HepG2 (cell line): ENCODE measurements around the gene ZMYND8. TPM values are rescaled to one million over a fixed set of nuclear protein-coding genes. Genes with fewer than 3 reads are reported as not detected.

Experiments
- ATAC-seq: fragments of 200-7000 bp; cut with Tn5 transposase; 3 replicates; pipeline ENCODE4 v1.9.1; 2020; ENCODE audit warnings: mild to moderate bottlenecking, moderate library complexity
- BruUV-seq: library from RNA; stranded (reverse); fragments of 400-500 nt; replicated peaks from 2 replicates; lab custom pipeline; 2021; lab: Mats Ljungman, UMichigan
- CTCF ChIA-PET: fragments of 300-600 bp; formaldehyde crosslinking; extraction: SDS; loops from one replicate; lab custom pipeline; 2021; ENCODE audit warnings: low total read pairs, inconsistent platforms, low intra/inter-chr PET ratio; lab: Yijun Ruan, JAX
- POLR2A ChIA-PET: fragments of 350-600 bp; sonication (Branson Sonifier 250); formaldehyde crosslinking; loops from one replicate; lab custom pipeline; 2020; ENCODE audit warnings: antibody characterized with exemption, inconsistent platforms; lab: Yijun Ruan, JAX
- DNase-seq: peaks from one replicate; pipeline ENCODE4 v3.0.0-alpha.2; 2015; ENCODE audit warnings: low spot score
- FAIRE-seq: peaks from 3 replicates; lab custom pipeline; 2011; peaks lifted over from hg19 to GRCh38; lab: Jason Lieb, UNC
- H2AFZ ChIP-seq: one replicate; pipeline ENCODE4 v1.6.1; 2011; ENCODE audit warnings: low read length, inconsistent platforms
- H3K27ac ChIP-seq: fragments of 300-600 bp; 3 replicates; pipeline ENCODE4 v1.8.0; 2011; ENCODE audit warnings: mixed run types, mild to moderate bottlenecking, mixed read lengths, low read length, inconsistent platforms; ENCODE audit not compliant: insufficient read depth; ENCODE audit errors: extremely low read length
- H3K27me3 ChIP-seq, 2 experiments: fragments of 200-600 bp in 1 of 2; 2 replicates in 1 of 2; 3 replicates in 1 of 2; pipeline versions ENCODE4 v1.6.0 to v1.8.0; 2011; ENCODE audit warnings: low read length in 2 of 2, mild to moderate bottlenecking in 2 of 2, moderate library complexity in 2 of 2, inconsistent platforms in 1 of 2; ENCODE audit not compliant: insufficient read depth in 2 of 2, control insufficient read depth in 1 of 2
- H3K36me3 ChIP-seq, 2 experiments: fragments of 200-600 bp in 1 of 2; replicated peaks in 1 of 2; 2 replicates in 1 of 2; 3 replicates in 1 of 2; pipeline versions ENCODE4 v1.5.1 to v1.8.0; 2011; ENCODE audit warnings: low read length in 2 of 2, inconsistent platforms in 1 of 2; ENCODE audit not compliant: insufficient read depth in 2 of 2, control insufficient read depth in 1 of 2
- H3K4me1 ChIP-seq: 2 replicates; pipeline ENCODE4 v1.5.1; 2012; ENCODE audit warnings: low read length, inconsistent platforms; ENCODE audit not compliant: insufficient read depth
- H3K4me2 ChIP-seq: 2 replicates; pipeline ENCODE4 v1.6.0; 2011; ENCODE audit warnings: low read depth, low read length, inconsistent platforms
- H3K4me3 ChIP-seq, 3 experiments: fragments of 200-600 bp in 1 of 3; sonication (generic), shearing (Covaris generic) in 1 of 3; replicated peaks in 1 of 3; 2 replicates each; pipeline ENCODE4 v1.5.1; 2011 to 2016; ENCODE audit warnings: low read length in 3 of 3, inconsistent platforms in 2 of 3, low read depth in 2 of 3, mild to moderate bottlenecking in 2 of 3, control low read depth in 1 of 3, mixed read lengths in 1 of 3; ENCODE audit not compliant: insufficient read depth in 1 of 3
- H3K79me2 ChIP-seq: one replicate; pipeline ENCODE4 v1.6.1; 2011; ENCODE audit warnings: low read length, inconsistent platforms; ENCODE audit not compliant: insufficient read depth
- H3K9ac ChIP-seq: 2 replicates; pipeline ENCODE4 v1.6.0; 2011; ENCODE audit warnings: mild to moderate bottlenecking, low read depth, low read length, inconsistent platforms; ENCODE audit not compliant: insufficient read depth
- H3K9me3 ChIP-seq: 2 replicates; pipeline ENCODE4 v1.5.1; 2012; ENCODE audit warnings: mild to moderate bottlenecking, low read length
- H4K20me1 ChIP-seq: 2 replicates; pipeline ENCODE4 v1.6.0; 2011; ENCODE audit warnings: inconsistent platforms, mild to moderate bottlenecking, low read length, moderate library complexity; ENCODE audit not compliant: insufficient read depth
- ESRRA ChIP-seq: sonication (generic); formaldehyde crosslinking; IDR thresholded peaks from 2 replicates; pipeline ENCODE4 v1.5.1; 2020; ENCODE audit warnings: mild to moderate bottlenecking, low read depth, missing genetic modification reagents
- MXD3 ChIP-seq: IDR thresholded peaks from 2 replicates; pipeline ENCODE4 v1.6.1; 2016; ENCODE audit warnings: mild to moderate bottlenecking, missing biosample characterization, missing genetic modification reagents
- PAXIP1 ChIP-seq: sonication (generic); formaldehyde crosslinking; conservative IDR thresholded peaks from 2 replicates; pipeline ENCODE4 v1.4.0; 2020; ENCODE audit warnings: mild to moderate bottlenecking, missing genetic modification reagents, moderate library complexity
- THAP8 ChIP-seq: sonication (generic); formaldehyde crosslinking; IDR thresholded peaks from 2 replicates; pipeline ENCODE4 v1.5.1; 2020; ENCODE audit warnings: missing genetic modification reagents, mild to moderate bottlenecking, borderline replicate concordance
- ZNF264 ChIP-seq: sonication (generic); formaldehyde crosslinking; IDR thresholded peaks from 2 replicates; pipeline ENCODE4 v1.4.0; 2020; ENCODE audit warnings: missing genetic modification reagents
- ZNF558 ChIP-seq: sonication (generic); formaldehyde crosslinking; IDR thresholded peaks from 2 replicates; pipeline ENCODE4 v1.9.0; 2022; ENCODE audit warnings: mild to moderate bottlenecking, missing genetic modification reagents, borderline replicate concordance
- ZNF564 ChIP-seq: sonication (generic); formaldehyde crosslinking; IDR thresholded peaks from 2 replicates; pipeline ENCODE4 v1.8.1; 2023; ENCODE audit warnings: mild to moderate bottlenecking, missing genetic modification reagents
- ZNF629 ChIP-seq: sonication (generic); formaldehyde crosslinking; conservative IDR thresholded peaks from 2 replicates; pipeline ENCODE4 v1.5.0; 2020; ENCODE audit warnings: missing genetic modification reagents
- ZNF644 ChIP-seq: IDR thresholded peaks from 2 replicates; pipeline ENCODE4 v1.6.1; 2016; ENCODE audit warnings: low read depth
- WGBS: methylation state at CpG from one replicate; pipeline ENCODE4 v1.1.6; 2017; ENCODE audit warnings: low lambda C conversion rate; 5-methylcytosine and 5-hydroxymethylcytosine counted together
- in situ Hi-C: cut with HindIII; loops from 2 replicates; pipeline ENCODE4 v1.10.0; 2017; ENCODE audit warnings: low pct_unique_long_range_greater_than_20kb; ENCODE audit not compliant: extremely low pct_ligation_motif_present
- intact Hi-C: fragments of 100-400 bp; cut with micrococcal nuclease; formaldehyde crosslinking; loops from one replicate; pipeline ENCODE4 v1.10.0; 2022; ENCODE audit not compliant: unreplicated experiment
- polyA plus RNA-seq, 8 experiments: library from polyadenylated mRNA; depleted of rRNA in 3 of 8; stranded (reverse) in 7 of 8; unstranded in 1 of 8; fragments of >200 nt; fragmentation: Illumina TruSeq in 4 of 8; extraction: Trizol in 4 of 8; gene quantifications; 2 replicates each; pipeline versions ENCODE4 v1.2.1 to v1.2.3, GENCODE V29; 2011 to 2016; ENCODE audit warnings: low read depth in 4 of 8, missing spikeins in 1 of 8, mixed read lengths in 1 of 8; ENCODE audit not compliant: insufficient read depth in 1 of 8
- total RNA-seq, 5 experiments: library from RNA; depleted of rRNA; stranded (reverse); fragments of >200 nt; fragmentation: Illumina TruSeq; extraction: Trizol; gene quantifications; 2 replicates each; pipeline ENCODE4 v1.2.3, GENCODE V29; 2016; ENCODE audit warnings: low read depth in 1 of 5
- TF ChIP-seq, protein P1 (sequence below): sonication (generic); formaldehyde crosslinking; IDR thresholded peaks from 2 replicates; pipeline ENCODE4 v1.5.0; 2020; ENCODE audit warnings: mild to moderate bottlenecking, missing genetic modification reagents, borderline replicate concordance
- TF ChIP-seq, protein P2 (sequence below): IDR thresholded peaks from 2 replicates; pipeline ENCODE4 v1.6.1; 2018; ENCODE audit warnings: missing genetic modification reagents, mild to moderate bottlenecking, missing compliant biosample characterization

Gene ZMYND8
- total and polyA plus RNA-seq, 2 of the 13 experiments (the other 11 are each of a cell fraction or from before 2014, with no cell fraction given) = 53.9 to 84.7 TPM

- TF ChIP-seq, protein P1, sequence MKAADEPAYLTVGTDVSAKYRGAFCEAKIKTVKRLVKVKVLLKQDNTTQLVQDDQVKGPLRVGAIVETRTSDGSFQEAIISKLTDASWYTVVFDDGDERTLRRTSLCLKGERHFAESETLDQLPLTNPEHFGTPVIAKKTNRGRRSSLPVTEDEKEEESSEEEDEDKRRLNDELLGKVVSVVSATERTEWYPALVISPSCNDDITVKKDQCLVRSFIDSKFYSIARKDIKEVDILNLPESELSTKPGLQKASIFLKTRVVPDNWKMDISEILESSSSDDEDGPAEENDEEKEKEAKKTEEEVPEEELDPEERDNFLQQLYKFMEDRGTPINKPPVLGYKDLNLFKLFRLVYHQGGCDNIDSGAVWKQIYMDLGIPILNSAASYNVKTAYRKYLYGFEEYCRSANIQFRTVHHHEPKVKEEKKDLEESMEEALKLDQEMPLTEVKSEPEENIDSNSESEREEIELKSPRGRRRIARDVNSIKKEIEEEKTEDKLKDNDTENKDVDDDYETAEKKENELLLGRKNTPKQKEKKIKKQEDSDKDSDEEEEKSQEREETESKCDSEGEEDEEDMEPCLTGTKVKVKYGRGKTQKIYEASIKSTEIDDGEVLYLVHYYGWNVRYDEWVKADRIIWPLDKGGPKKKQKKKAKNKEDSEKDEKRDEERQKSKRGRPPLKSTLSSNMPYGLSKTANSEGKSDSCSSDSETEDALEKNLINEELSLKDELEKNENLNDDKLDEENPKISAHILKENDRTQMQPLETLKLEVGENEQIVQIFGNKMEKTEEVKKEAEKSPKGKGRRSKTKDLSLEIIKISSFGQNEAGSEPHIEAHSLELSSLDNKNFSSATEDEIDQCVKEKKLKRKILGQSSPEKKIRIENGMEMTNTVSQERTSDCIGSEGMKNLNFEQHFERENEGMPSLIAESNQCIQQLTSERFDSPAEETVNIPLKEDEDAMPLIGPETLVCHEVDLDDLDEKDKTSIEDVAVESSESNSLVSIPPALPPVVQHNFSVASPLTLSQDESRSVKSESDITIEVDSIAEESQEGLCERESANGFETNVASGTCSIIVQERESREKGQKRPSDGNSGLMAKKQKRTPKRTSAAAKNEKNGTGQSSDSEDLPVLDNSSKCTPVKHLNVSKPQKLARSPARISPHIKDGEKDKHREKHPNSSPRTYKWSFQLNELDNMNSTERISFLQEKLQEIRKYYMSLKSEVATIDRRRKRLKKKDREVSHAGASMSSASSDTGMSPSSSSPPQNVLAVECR = no peak
- no peak for TF ChIP-seq ZNF629 (CRISPR knock-in tag)
- no peak for TF ChIP-seq PAXIP1 (CRISPR knock-in tag)
- TF ChIP-seq, all 625 proteins: peak for 0
These were observed 188.7 kb downstream of the ZMYND8 start (continued) for GRCh38 chr20:47167846-47168245.

GRCh38 chr20:47165376-47165865, 191.1 kb downstream of the ZMYND8 start:
- WGBS = 0% methylated on average over 2 of the region's 4 CpGs
- H2AFZ ChIP-seq = no peak overlapping the region
- ChIA-PET CTCF (no interaction called here), POLR2A (no interaction called here)
- H3K9ac ChIP-seq = no peak overlapping the region
- BruUV-seq = no TSS peak
- FAIRE-seq (peak; percentile 28), ATAC-seq (peak; percentile 93), DNase-seq (peak; percentile 47)
- intact Hi-C loops = no loop called here
- H3K36me3 ChIP-seq = no peaks in the 10 kb centered on the region
- H3K4me2 ChIP-seq = peak overlapping the region; percentile 29
- no peak overlapping the region for H3K4me3 ChIP-seq
- peaks cover 0 to 6% of the 10 kb centered on the region in 2 experiments; a peak in 3 of 5 replicates for H3K27me3 ChIP-seq
- peaks cover 27% of the 10 kb centered on the region for H3K4me1 ChIP-seq
- in situ Hi-C loops = no loop called here
- no peaks in the 10 kb centered on the region for H3K9me3 ChIP-seq
- no peaks in the 10 kb centered on the region for H4K20me1 ChIP-seq
- H3K79me2 ChIP-seq = no peaks in the 10 kb centered on the region
- no peak overlapping the region for H3K27ac ChIP-seq
- TF ChIP-seq, protein P2, sequence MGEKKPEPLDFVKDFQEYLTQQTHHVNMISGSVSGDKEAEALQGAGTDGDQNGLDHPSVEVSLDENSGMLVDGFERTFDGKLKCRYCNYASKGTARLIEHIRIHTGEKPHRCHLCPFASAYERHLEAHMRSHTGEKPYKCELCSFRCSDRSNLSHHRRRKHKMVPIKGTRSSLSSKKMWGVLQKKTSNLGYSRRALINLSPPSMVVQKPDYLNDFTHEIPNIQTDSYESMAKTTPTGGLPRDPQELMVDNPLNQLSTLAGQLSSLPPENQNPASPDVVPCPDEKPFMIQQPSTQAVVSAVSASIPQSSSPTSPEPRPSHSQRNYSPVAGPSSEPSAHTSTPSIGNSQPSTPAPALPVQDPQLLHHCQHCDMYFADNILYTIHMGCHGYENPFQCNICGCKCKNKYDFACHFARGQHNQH = no peak
- peak; percentile 90 for TF ChIP-seq ESRRA (CRISPR knock-in tag)
- no peak for TF ChIP-seq MXD3 (CRISPR knock-in tag)
- 0 out of 2 replicates have a peak, but pooled peaks have one; percentile 47 for TF ChIP-seq ZNF564 (CRISPR knock-in tag)
- peak; percentile 74 for TF ChIP-seq ZNF264 (CRISPR knock-in tag)
- TF ChIP-seq ZNF558 (CRISPR knock-in tag) = peak; percentile 23; the same call in 1 of the 2 replicates
- TF ChIP-seq THAP8 (CRISPR knock-in tag) = peak; percentile 72; the same call in 1 of the 2 replicates
- 0 out of 2 replicates have a peak, but pooled peaks have one; percentile 26 for TF ChIP-seq ZNF644 (CRISPR knock-in tag)
